ENCODE results near the gene CTNNA3.

DNA sequence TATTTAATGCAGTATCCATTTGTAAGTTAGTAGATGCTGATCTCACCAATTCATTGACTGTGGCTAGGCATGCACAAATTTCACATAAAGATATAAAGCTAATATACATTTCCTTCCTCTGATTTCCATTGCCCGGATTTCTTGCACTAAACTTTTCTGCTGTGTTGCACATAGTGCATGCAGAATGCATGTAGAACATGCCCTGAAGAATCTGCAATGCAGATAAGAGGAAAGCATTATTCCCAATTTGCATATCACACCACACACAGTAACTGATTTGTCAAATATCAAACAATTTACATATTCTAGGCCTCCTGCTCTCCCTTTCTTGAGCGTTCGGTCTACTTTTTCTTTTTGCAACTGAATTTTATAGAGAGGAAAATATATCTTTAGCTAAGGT is 646.0 kb downstream of the CTNNA3 start:
- TF ChIP-seq, protein P1, sequence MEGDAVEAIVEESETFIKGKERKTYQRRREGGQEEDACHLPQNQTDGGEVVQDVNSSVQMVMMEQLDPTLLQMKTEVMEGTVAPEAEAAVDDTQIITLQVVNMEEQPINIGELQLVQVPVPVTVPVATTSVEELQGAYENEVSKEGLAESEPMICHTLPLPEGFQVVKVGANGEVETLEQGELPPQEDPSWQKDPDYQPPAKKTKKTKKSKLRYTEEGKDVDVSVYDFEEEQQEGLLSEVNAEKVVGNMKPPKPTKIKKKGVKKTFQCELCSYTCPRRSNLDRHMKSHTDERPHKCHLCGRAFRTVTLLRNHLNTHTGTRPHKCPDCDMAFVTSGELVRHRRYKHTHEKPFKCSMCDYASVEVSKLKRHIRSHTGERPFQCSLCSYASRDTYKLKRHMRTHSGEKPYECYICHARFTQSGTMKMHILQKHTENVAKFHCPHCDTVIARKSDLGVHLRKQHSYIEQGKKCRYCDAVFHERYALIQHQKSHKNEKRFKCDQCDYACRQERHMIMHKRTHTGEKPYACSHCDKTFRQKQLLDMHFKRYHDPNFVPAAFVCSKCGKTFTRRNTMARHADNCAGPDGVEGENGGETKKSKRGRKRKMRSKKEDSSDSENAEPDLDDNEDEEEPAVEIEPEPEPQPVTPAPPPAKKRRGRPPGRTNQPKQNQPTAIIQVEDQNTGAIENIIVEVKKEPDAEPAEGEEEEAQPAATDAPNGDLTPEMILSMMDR (conservative IDR thresholded peaks at IDR 0.05; ENCODE audit: low read length), result no peak
- TF ChIP-seq EZH2phosphoT487 (IDR thresholded peaks at IDR 0.05; ENCODE audit: borderline replicate concordance), result no peak
